ENCODE measurements around the gene ZCCHC14.

ZCCHC14 gene

DNA sequence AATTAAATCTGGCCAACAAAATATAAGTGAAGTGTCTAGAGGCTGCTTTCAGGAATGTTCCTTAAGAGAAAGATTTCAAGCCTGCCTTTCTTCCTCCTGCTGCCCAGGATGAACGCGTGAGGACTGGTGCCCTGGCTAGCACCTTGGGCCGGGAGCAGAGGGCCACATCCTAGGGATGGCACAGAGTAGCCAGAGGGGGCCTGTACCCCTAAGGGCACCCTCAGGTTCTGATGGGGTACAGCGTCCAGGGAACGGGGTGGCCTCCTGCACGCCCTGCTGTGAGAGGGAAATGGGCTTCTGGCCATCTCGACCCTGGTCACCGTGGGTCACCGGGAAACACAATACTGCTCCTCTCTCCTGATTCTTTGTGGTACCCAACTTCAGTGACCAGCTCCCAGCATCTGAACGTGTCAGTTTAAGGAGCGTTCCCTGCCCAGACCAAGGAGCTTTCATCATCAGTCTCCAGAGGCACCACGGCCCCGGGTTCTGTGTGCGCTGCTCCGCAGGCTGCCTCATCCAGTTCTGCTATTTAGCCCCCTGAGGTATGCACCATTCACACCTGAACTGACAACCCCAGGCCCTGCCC lies 60.4 kb downstream of the ZCCHC14 start:
- Histone ChIP-seq H3K36me3 (ENCODE audit: control insufficient read depth, low read length) (no peaks in the 10 kb centered on the region), H3K4me1 (ENCODE audit: control insufficient read depth, low read length) (peaks cover 15% of the 10 kb centered on the region), H3K4me3 (ENCODE audit: low read length) (no peak overlapping the region), H3K27ac (ENCODE audit: low read depth, low read length) (no peak overlapping the region), H3K4me2 (ENCODE audit: low read length) (no peak overlapping the region), H4K20me1 (ENCODE audit: control insufficient read depth, insufficient read depth, low read depth, low read length) (no peaks in the 10 kb centered on the region), H3F3A (ENCODE audit: control insufficient read depth, insufficient read depth) (no peaks in the 10 kb centered on the region), H3K79me2 (ENCODE audit: control insufficient read depth, low read length) (peaks cover 4% of the 10 kb centered on the region; the same call in 1 of the 2 replicates), H3K27me3 (ENCODE audit: control insufficient read depth, low read length) (no peaks in the 10 kb centered on the region), H3K9me3 (ENCODE audit: control insufficient read depth, insufficient read depth, low read length) (no peaks in the 10 kb centered on the region), H3K9me2 (replicated peaks; ENCODE audit: control insufficient read depth, low read length) (no peaks in the 10 kb centered on the region)
- TF ChIP-seq EZH2phosphoT487 (IDR thresholded peaks at IDR 0.05; ENCODE audit: borderline replicate concordance, low read length): no peak
- TF ChIP-seq, protein P1, sequence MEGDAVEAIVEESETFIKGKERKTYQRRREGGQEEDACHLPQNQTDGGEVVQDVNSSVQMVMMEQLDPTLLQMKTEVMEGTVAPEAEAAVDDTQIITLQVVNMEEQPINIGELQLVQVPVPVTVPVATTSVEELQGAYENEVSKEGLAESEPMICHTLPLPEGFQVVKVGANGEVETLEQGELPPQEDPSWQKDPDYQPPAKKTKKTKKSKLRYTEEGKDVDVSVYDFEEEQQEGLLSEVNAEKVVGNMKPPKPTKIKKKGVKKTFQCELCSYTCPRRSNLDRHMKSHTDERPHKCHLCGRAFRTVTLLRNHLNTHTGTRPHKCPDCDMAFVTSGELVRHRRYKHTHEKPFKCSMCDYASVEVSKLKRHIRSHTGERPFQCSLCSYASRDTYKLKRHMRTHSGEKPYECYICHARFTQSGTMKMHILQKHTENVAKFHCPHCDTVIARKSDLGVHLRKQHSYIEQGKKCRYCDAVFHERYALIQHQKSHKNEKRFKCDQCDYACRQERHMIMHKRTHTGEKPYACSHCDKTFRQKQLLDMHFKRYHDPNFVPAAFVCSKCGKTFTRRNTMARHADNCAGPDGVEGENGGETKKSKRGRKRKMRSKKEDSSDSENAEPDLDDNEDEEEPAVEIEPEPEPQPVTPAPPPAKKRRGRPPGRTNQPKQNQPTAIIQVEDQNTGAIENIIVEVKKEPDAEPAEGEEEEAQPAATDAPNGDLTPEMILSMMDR (IDR thresholded peaks at IDR 0.05; ENCODE audit: low read depth, low read length, poor library complexity, severe bottlenecking): no peak

DNA sequence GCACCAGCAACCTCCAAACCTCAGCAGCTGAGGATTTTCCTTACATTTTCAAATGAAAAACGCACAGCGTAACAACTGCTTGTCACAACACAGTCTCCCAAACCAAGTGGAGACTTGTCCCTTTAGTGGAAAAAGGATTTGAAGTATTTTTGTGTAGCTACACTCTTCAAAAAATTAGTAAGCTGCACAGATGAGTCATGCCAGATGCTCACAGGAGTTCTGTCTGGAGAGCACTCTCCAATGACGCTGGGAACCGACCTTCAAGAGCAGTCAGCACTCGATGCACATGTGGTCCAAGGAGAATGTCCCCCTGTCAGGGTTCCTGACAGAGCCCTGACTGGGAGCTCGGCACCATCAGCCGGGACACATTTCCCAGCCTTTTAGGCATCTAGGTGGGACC lies 60.9 kb downstream of the ZCCHC14 start:
- Histone ChIP-seq H3K79me2 (ENCODE audit: control insufficient read depth, low read length) (peaks cover 4% of the 10 kb centered on the region; the same call in 1 of the 2 replicates), H3F3A (ENCODE audit: control insufficient read depth, insufficient read depth) (no peaks in the 10 kb centered on the region), H3K27me3 (ENCODE audit: control insufficient read depth, low read length) (no peaks in the 10 kb centered on the region), H3K4me3 (ENCODE audit: low read length) (no peak overlapping the region), H3K9me3 (ENCODE audit: control insufficient read depth, insufficient read depth, low read length) (no peaks in the 10 kb centered on the region), H4K20me1 (ENCODE audit: control insufficient read depth, insufficient read depth, low read depth, low read length) (no peaks in the 10 kb centered on the region), H3K27ac (ENCODE audit: low read depth, low read length) (no peak overlapping the region), H3K36me3 (ENCODE audit: control insufficient read depth, low read length) (no peaks in the 10 kb centered on the region), H3K4me1 (ENCODE audit: control insufficient read depth, low read length) (peaks cover 15% of the 10 kb centered on the region), H3K9me2 (replicated peaks; ENCODE audit: control insufficient read depth, low read length) (no peaks in the 10 kb centered on the region), H3K4me2 (ENCODE audit: low read length) (no peak overlapping the region)
- no peak for TF ChIP-seq EZH2phosphoT487 (IDR thresholded peaks at IDR 0.05; ENCODE audit: borderline replicate concordance, low read length)
- TF ChIP-seq, protein P1 (IDR thresholded peaks at IDR 0.05; ENCODE audit: low read depth, low read length, poor library complexity, severe bottlenecking): no peak

DNA sequence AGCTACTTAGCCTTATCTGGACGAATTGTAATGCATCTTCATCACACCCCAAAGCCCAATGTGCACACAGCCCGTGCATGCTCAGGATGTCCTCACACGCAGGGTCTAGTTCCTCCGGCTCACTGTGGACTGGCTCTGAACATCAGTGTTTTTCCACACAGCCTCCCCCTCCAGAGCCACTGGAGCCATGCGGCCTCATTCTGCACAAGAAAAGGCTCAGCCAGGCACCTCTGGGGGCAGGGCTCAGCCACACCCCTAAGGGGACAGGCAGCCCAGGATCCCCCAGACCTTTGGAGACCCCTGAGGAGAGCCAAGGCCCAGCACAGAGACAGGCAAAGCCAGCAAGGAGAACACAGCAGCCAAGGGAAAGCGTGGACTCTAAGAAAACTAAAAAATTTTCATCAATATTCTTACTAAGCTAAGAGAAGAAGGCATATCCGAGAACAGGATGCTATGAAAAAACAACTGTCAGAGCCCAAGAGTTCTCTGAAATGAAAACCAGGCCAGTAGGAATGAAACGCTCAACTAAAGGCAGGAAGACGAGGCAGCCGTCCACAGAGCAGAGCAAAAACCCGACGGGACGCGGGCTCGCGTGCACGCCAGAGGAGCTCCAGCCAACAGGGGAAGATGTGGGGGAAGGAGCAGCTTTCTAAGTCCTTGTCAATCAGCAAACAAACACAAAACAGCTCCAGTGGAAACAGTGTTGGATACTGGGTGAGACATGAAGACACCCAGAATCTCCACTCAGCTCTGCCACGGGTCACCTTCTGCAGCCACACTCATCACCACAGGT lies 66.2 kb downstream of the ZCCHC14 start:
- Histone ChIP-seq H3K27me3 (ENCODE audit: control insufficient read depth, low read length) (no peaks in the 10 kb centered on the region), H3F3A (ENCODE audit: control insufficient read depth, insufficient read depth) (no peaks in the 10 kb centered on the region), H4K20me1 (ENCODE audit: control insufficient read depth, insufficient read depth, low read depth, low read length) (no peaks in the 10 kb centered on the region; the same call in 1 of the 2 replicates), H3K36me3 (ENCODE audit: control insufficient read depth, low read length) (no peaks in the 10 kb centered on the region), H3K4me1 (ENCODE audit: control insufficient read depth, low read length) (no peaks in the 10 kb centered on the region), H3K27ac (ENCODE audit: low read depth, low read length) (no peak overlapping the region), H3K4me2 (ENCODE audit: low read length) (no peak overlapping the region), H3K4me3 (ENCODE audit: low read length) (no peak overlapping the region), H3K9me3 (ENCODE audit: control insufficient read depth, insufficient read depth, low read length) (no peaks in the 10 kb centered on the region), H3K9me2 (replicated peaks; ENCODE audit: control insufficient read depth, low read length) (no peaks in the 10 kb centered on the region), H3K79me2 (ENCODE audit: control insufficient read depth, low read length) (no peaks in the 10 kb centered on the region)
- no peak for TF ChIP-seq EZH2phosphoT487 (IDR thresholded peaks at IDR 0.05; ENCODE audit: borderline replicate concordance, low read length)
- TF ChIP-seq, protein P1 (IDR thresholded peaks at IDR 0.05; ENCODE audit: low read depth, low read length, poor library complexity, severe bottlenecking): no peak

All from DOHH2 (cell line).